Spleen (tissue), 7 donors: ENCODE results near the gene RFPL4AL1.

ENCODE experiments used
- POLR2A ChIP-seq, 3 donors: fragments of 450-650 bp; IDR thresholded peaks; one replicate each; pipeline ENCODE4 v1.5.1; 2017; ENCODE audit warnings: antibody characterized with exemption in 3 of 3, mild to moderate bottlenecking in 1 of 3
- TF ChIP-seq, protein P1 (sequence below), 11 experiments: fragments of 200-600 bp in 7 of 11; fragments of 450-650 bp in 4 of 11; sonication (generic) in 4 of 11; IDR thresholded peaks in 8 of 11; conservative IDR thresholded peaks in 3 of 11; 1 replicate in 7 of 11; 2 replicates in 4 of 11; pipeline versions ENCODE4 v1.4.0 to v1.8.0; 2016 to 2021; ENCODE audit warnings: antibody characterized with exemption in 11 of 11, inconsistent platforms in 4 of 11, mild to moderate bottlenecking in 1 of 11
- donor health status: DM: no; HTN: no; CAD: no; lungs with moderate emphysema.
- donor health status: DM: no; HTN: no; CAD: no.
- donor health status: DM: no; HTN: no; CAD: no.

DNA sequence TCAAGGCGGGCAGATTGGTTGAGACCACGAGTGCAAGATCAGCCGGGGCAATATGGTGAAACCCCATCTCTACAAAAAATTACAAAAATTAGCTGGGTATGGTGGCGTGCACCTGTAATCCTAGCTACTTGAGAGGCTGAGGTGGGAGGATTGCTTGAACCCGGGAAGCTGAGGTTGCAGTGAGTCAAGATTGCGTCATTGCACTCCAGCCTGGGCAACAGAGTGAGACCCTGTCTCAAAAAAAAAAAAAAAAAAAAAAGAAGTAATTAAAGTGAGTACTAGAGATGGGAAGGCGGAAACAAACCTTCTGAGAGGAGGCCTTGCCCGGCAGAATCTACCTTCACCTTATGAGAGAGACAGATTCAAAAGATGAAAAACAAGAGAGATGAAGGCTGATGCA, 45.4 kb upstream of the RFPL4AL1 start:
- TF ChIP-seq, protein P1, sequence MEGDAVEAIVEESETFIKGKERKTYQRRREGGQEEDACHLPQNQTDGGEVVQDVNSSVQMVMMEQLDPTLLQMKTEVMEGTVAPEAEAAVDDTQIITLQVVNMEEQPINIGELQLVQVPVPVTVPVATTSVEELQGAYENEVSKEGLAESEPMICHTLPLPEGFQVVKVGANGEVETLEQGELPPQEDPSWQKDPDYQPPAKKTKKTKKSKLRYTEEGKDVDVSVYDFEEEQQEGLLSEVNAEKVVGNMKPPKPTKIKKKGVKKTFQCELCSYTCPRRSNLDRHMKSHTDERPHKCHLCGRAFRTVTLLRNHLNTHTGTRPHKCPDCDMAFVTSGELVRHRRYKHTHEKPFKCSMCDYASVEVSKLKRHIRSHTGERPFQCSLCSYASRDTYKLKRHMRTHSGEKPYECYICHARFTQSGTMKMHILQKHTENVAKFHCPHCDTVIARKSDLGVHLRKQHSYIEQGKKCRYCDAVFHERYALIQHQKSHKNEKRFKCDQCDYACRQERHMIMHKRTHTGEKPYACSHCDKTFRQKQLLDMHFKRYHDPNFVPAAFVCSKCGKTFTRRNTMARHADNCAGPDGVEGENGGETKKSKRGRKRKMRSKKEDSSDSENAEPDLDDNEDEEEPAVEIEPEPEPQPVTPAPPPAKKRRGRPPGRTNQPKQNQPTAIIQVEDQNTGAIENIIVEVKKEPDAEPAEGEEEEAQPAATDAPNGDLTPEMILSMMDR (IDR thresholded peaks at IDR 0.05 in 8 of 11, conservative IDR thresholded peaks at IDR 0.05 in 3 of 11) = no peak
- TF ChIP-seq POLR2A (IDR thresholded peaks at IDR 0.05) = no peak
